ENCODE measurements around the gene CCR1.

DNA sequence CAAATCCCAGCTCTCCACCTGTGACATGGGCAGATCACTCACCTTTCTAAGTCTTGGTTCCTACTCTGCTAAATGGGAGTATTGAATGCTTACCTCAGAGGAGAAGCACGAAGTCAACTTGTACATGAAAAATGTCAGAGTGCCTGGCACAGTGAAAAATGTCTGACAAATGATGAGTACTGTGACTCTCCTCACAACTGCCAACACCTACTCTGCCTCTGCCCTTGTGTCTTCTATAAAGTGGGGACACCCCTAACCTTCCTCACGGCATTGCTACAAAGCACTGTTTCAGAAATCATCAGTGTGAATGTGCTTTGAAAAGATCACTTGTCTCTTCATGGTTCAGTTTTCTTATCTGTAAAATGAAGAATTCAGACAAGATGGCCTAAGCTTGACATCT, 940 bp upstream of the CCR1 start:
- no peak for TF ChIP-seq EP300 (IDR thresholded peaks at IDR 0.05)
- TF ChIP-seq, protein P1, sequence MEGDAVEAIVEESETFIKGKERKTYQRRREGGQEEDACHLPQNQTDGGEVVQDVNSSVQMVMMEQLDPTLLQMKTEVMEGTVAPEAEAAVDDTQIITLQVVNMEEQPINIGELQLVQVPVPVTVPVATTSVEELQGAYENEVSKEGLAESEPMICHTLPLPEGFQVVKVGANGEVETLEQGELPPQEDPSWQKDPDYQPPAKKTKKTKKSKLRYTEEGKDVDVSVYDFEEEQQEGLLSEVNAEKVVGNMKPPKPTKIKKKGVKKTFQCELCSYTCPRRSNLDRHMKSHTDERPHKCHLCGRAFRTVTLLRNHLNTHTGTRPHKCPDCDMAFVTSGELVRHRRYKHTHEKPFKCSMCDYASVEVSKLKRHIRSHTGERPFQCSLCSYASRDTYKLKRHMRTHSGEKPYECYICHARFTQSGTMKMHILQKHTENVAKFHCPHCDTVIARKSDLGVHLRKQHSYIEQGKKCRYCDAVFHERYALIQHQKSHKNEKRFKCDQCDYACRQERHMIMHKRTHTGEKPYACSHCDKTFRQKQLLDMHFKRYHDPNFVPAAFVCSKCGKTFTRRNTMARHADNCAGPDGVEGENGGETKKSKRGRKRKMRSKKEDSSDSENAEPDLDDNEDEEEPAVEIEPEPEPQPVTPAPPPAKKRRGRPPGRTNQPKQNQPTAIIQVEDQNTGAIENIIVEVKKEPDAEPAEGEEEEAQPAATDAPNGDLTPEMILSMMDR (IDR thresholded peaks at IDR 0.05), result no peak

Data from suprapubic skin (tissue), 3 donors.